Myocyte (in vitro differentiated cells): ENCODE results near the gene MRPS31. TPM values are rescaled to one million over a fixed set of nuclear protein-coding genes. Genes with fewer than 3 reads are reported as not detected.

Source experiments
- microRNA counts: library from miRNA; unstranded; fragments of <30 nt; microRNA quantifications from one replicate; lab custom pipeline; 2016
- microRNA-seq: library from miRNA; unstranded; fragments of <30 nt; microRNA quantifications from one replicate; pipeline ENCODE4, GENCODE V29; 2016
- total RNA-seq: library from RNA; depleted of rRNA; stranded (reverse); fragments of >200 nt; gene quantifications from 2 replicates; pipeline ENCODE4 v1.2.3, GENCODE V29; 2014

The MRPS31 gene
- total RNA-seq, 1 donor from 2014 or later: 22.1 TPM

MicroRNAs encoded within 50 kb of the gene (microRNA counts, 767-probe panel; counts per million panel counts)
- microRNA hsa-miR-320d (lab: Ali Mortazavi, UCI): not detected
- not detected for microRNA hsa-miR-621 (lab: Ali Mortazavi, UCI)

Small RNA genes within 50 kb of the gene (microRNA-seq; reads per million reads assigned to microRNA genes)
- gene MIR320D1 (not detected), gene MIR621 (not detected)

Other genes starting within 250 kb of the MRPS31 start
- gene FOXO1, start 104.5 kb downstream of the MRPS31 start, total RNA-seq: 6.2 and 12.5 TPM in 2 replicates
- gene SLC25A15, start 18.4 kb upstream of the MRPS31 start, total RNA-seq: 20.7 and 22.5 TPM in 2 replicates
- gene ELF1, start 248.1 kb upstream of the MRPS31 start, total RNA-seq: 21.5 and 25.0 TPM in 2 replicates